CD14-positive monocyte (primary cell): Measurements from ENCODE around the gene GCC2. TPM values are rescaled to one million over a fixed set of nuclear protein-coding genes. Genes with fewer than 3 reads are reported as not detected.

Experiments
- DNase-seq, 3 donors: peaks; one replicate each; pipeline ENCODE4 v3.0.0-alpha.2; 2011 to 2022
- H2AFZ ChIP-seq: 2 replicates; pipeline ENCODE4 v1.6.0; 2012; ENCODE audit warnings: mild to moderate bottlenecking, low read depth, low read length, inconsistent platforms; ENCODE audit not compliant: insufficient read depth, poor library complexity, severe bottlenecking
- H3K27ac ChIP-seq, 2 donors: 1 replicate in 1 of 2; 2 replicates in 1 of 2; pipeline ENCODE4 v1.5.1; 2012 to 2013; ENCODE audit warnings: low read length in 2 of 2, control low read depth in 1 of 2, inconsistent platforms in 1 of 2, low read depth in 1 of 2, mild to moderate bottlenecking in 1 of 2
- H3K27me3 ChIP-seq, 2 donors: one replicate each; pipeline versions ENCODE4 v1.6.0 to v1.6.1; 2011 to 2013; ENCODE audit warnings: low read length in 2 of 2; ENCODE audit not compliant: control insufficient read depth in 2 of 2, insufficient read depth in 2 of 2
- H3K36me3 ChIP-seq, 2 donors: replicated peaks in 1 of 2; 1 replicate in 1 of 2; 2 replicates in 1 of 2; pipeline versions ENCODE4 v1.5.1 to v1.6.1; 2012 to 2013; ENCODE audit warnings: low read length in 2 of 2, control low read depth in 1 of 2, inconsistent platforms in 1 of 2, mild to moderate bottlenecking in 1 of 2; ENCODE audit not compliant: insufficient read depth in 2 of 2, control insufficient read depth in 1 of 2
- H3K4me1 ChIP-seq, 2 donors: 1 replicate in 1 of 2; 2 replicates in 1 of 2; pipeline versions ENCODE4 v1.5.1 to v1.6.1; 2012 to 2013; ENCODE audit warnings: low read length in 2 of 2, control low read depth in 1 of 2, inconsistent platforms in 1 of 2, mild to moderate bottlenecking in 1 of 2, moderate library complexity in 1 of 2; ENCODE audit not compliant: insufficient read depth in 2 of 2, control insufficient read depth in 1 of 2
- H3K4me2 ChIP-seq: replicated peaks from 2 replicates; pipeline ENCODE3; 2012; ENCODE audit warnings: low read length, moderate library complexity, mild to moderate bottlenecking; ENCODE audit not compliant: poor library complexity, severe bottlenecking; ENCODE audit errors: extremely low read depth
- H3K4me3 ChIP-seq, 3 experiments: fragments of 200-600 bp in 1 of 3; sonication (generic) in 1 of 3; replicated peaks in 1 of 3; 1 replicate in 2 of 3; 2 replicates in 1 of 3; pipeline ENCODE4 v1.5.1; 2011 to 2013; ENCODE audit warnings: low read length in 3 of 3, mild to moderate bottlenecking in 3 of 3, control low read depth in 2 of 3, low read depth in 2 of 3, inconsistent platforms in 1 of 3, moderate library complexity in 1 of 3
- H3K79me2 ChIP-seq: 2 replicates; pipeline ENCODE4 v1.6.0; 2012; ENCODE audit warnings: mild to moderate bottlenecking, control low read depth, inconsistent platforms, low read length, moderate library complexity; ENCODE audit not compliant: insufficient read depth
- H3K9ac ChIP-seq: 2 replicates; pipeline ENCODE4 v1.6.0; 2017; ENCODE audit warnings: low read length, mild to moderate bottlenecking; ENCODE audit not compliant: insufficient read depth, poor library complexity, severe bottlenecking
- H3K9me3 ChIP-seq, 2 donors: replicated peaks in 1 of 2; 1 replicate in 1 of 2; 2 replicates in 1 of 2; pipeline versions ENCODE4 v1.5.1 to v1.6.1; 2012 to 2013; ENCODE audit warnings: low read length in 2 of 2, control low read depth in 1 of 2; ENCODE audit not compliant: control insufficient read depth in 1 of 2, insufficient read depth in 1 of 2
- H4K20me1 ChIP-seq: 2 replicates; pipeline ENCODE4 v1.6.0; 2012; ENCODE audit warnings: mild to moderate bottlenecking, low read length, control low read depth, moderate library complexity; ENCODE audit not compliant: insufficient read depth
- H3K27ac Mint-ChIP-seq, 7 donors: one replicate each; pipeline ENCODE4 v1.8.0; 2020; ENCODE audit warnings: mild to moderate bottlenecking in 7 of 7, mixed read lengths in 7 of 7, moderate library complexity in 6 of 7, inconsistent platforms in 2 of 7
- H3K27me3 Mint-ChIP-seq, 3 donors: one replicate each; pipeline ENCODE4 v1.8.0; 2021 to 2022; ENCODE audit warnings: low read depth in 3 of 3, mild to moderate bottlenecking in 3 of 3, mixed read lengths in 3 of 3, moderate library complexity in 3 of 3, inconsistent platforms in 1 of 3
- H3K36me3 Mint-ChIP-seq, 2 donors: one replicate each; pipeline ENCODE4 v1.8.0; 2020; ENCODE audit warnings: mixed read lengths in 2 of 2, inconsistent platforms in 1 of 2, mild to moderate bottlenecking in 1 of 2
- H3K4me1 Mint-ChIP-seq: one replicate; pipeline ENCODE4 v1.8.0; 2020; ENCODE audit warnings: mild to moderate bottlenecking, mixed read lengths
- H3K4me3 Mint-ChIP-seq, 2 donors: one replicate each; pipeline ENCODE4 v1.8.0; 2020; ENCODE audit warnings: mild to moderate bottlenecking in 2 of 2, mixed read lengths in 2 of 2, moderate library complexity in 1 of 2
- H3K9me3 Mint-ChIP-seq, 7 donors: one replicate each; pipeline ENCODE4 v1.8.0; 2020 to 2022; ENCODE audit warnings: mixed read lengths in 7 of 7, mild to moderate bottlenecking in 6 of 7, moderate library complexity in 6 of 7, inconsistent platforms in 2 of 7
- WGBS: methylation state at CpG from one replicate; pipeline ENCODE4 v1.1.5; 2013; ENCODE audit warnings: missing lambda C conversion rate; ENCODE audit not compliant: insufficient coverage; 5-methylcytosine and 5-hydroxymethylcytosine counted together
- intact Hi-C, 2 donors: fragments of 100-400 bp; cut with micrococcal nuclease; formaldehyde crosslinking; loops; one replicate each; pipeline versions ENCODE4 v1.15.0 to v1.15.1; 2023
- polyA plus RNA-seq, 3 donors: library from polyadenylated mRNA; depleted of rRNA in 1 of 3; unstranded in 2 of 3; stranded (reverse) in 1 of 3; fragments of 300-500 nt in 2 of 3; fragments of >200 nt in 1 of 3; fragmentation: Illumina TruSeq in 2 of 3; gene quantifications; 1 replicate in 2 of 3; 2 replicates in 1 of 3; pipeline ENCODE4 v1.2.3, GENCODE V29; 2012 to 2021
- TF ChIP-seq, protein P1 (sequence below): fragments of 200-600 bp; IDR thresholded peaks from one replicate; pipeline ENCODE4 v1.8.0; 2022; ENCODE audit warnings: antibody characterized with exemption, mild to moderate bottlenecking

Gene GCC2
- polyA plus RNA-seq, 3 donors = 6.0 to 13.7 (median 6.6) TPM

DNA sequence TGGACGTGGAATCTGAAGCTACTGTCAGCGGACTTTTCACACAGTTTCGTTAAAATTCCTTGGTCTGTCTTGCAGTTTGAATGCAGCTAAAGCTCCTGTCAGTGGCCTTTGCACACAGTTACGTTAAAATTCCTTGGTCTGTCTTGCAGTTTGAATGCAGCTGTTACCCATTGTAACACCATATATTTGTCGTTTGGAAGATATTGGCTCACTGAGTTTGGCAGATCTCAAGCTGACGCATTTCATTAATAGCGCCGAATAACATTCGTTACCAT lies 86.3 kb downstream of the GCC2 start:
- Histone ChIP-seq H3K9ac (peak overlapping the region; percentile 86), H3K4me2 (peak overlapping the region; percentile 83), H3K27ac (peak overlapping the region in 1 of 2 donors; percentile 69), H3K9me3 (no peaks in the 10 kb centered on the region), H3K27me3 (no peaks in the 10 kb centered on the region), H2AFZ (peak overlapping the region; percentile 30), H3K4me3 (peak overlapping the region; percentile 69 to 98 (median 80)), H3K79me2 (peaks cover 54% of the 10 kb centered on the region), H4K20me1 (peaks cover 40% of the 10 kb centered on the region), H3K36me3 (no peaks in the 10 kb centered on the region), H3K4me1 (peaks cover 15 to 25% of the 10 kb centered on the region in 2 donors)
- Mint-ChIP-seq H3K36me3 (peaks cover 2 to 7% of the 10 kb centered on the region in 2 donors), H3K4me3 (peak overlapping the region; percentile 94 to 98), H3K27me3 (peaks cover 0 to 1% (median 1%) of the 10 kb centered on the region in 3 donors), H3K27ac (peak overlapping the region in 5 of 7 donors; percentile 79 to 93 (median 85)), H3K9me3 (peaks cover 0 to 2% (median 0%) of the 10 kb centered on the region in 7 donors), H3K4me1 (peaks cover 43% of the 10 kb centered on the region)
- TF ChIP-seq, protein P1, sequence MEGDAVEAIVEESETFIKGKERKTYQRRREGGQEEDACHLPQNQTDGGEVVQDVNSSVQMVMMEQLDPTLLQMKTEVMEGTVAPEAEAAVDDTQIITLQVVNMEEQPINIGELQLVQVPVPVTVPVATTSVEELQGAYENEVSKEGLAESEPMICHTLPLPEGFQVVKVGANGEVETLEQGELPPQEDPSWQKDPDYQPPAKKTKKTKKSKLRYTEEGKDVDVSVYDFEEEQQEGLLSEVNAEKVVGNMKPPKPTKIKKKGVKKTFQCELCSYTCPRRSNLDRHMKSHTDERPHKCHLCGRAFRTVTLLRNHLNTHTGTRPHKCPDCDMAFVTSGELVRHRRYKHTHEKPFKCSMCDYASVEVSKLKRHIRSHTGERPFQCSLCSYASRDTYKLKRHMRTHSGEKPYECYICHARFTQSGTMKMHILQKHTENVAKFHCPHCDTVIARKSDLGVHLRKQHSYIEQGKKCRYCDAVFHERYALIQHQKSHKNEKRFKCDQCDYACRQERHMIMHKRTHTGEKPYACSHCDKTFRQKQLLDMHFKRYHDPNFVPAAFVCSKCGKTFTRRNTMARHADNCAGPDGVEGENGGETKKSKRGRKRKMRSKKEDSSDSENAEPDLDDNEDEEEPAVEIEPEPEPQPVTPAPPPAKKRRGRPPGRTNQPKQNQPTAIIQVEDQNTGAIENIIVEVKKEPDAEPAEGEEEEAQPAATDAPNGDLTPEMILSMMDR = no peak
- WGBS = 39% methylated on average over 8 of the region's 9 CpGs
- intact Hi-C loops = loop anchor here (5.0 to 10.0 kb wide), 2 partner anchors 47 to 90 kb away; partner anchors contain the start of gene GCC2 (in 1 of the 2)
- no peak for DNase-seq

DNA sequence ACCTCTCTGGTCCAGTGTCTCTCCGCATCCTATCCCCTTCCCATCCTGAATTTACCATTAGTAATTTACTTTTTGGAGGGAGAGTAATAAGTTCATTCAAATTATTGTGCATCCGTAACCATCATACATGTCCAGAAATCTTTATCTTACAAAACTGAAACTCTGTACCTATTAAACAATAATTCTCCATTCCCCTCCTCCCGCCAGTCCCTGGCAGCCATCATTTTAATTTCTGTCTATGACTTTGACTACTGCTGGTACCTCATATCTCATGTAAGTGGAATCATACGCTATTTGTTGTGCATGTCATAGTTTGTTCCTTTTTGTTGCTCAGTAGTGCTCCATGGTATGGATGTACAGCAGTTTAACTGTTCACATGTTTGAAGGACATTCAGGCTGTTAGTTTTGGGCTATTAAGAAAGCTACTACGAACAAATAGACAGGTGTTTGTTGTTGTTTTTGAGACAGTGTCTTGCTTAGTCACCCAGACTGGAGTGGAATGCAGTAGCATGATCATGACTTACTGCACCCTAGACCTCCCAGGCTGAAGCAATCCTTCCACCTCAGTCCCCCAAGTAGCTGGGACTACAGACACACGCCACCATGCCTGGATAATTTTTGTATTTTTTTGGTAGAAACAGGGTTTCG lies 87.3 kb downstream of the GCC2 start:
- Histone ChIP-seq H3K4me1 (peaks cover 15 to 25% of the 10 kb centered on the region in 2 donors), H3K36me3 (no peaks in the 10 kb centered on the region), H3K9ac (no peak overlapping the region), H3K27me3 (no peaks in the 10 kb centered on the region), H3K9me3 (no peaks in the 10 kb centered on the region), H2AFZ (no peak overlapping the region), H3K4me3 (peak overlapping the region in 1 of 3 experiments; percentile 80), H3K4me2 (peak overlapping the region; percentile 11), H4K20me1 (peaks cover 40% of the 10 kb centered on the region), H3K27ac (no peak overlapping the region), H3K79me2 (peaks cover 62% of the 10 kb centered on the region)
- intact Hi-C loops = loop anchor here (5.0 to 10.0 kb wide), 2 partner anchors 46 to 91 kb away; partner anchors contain the start of gene GCC2 (in 1 of the 2)
- TF ChIP-seq, protein P1 = no peak
- Mint-ChIP-seq H3K36me3 (peaks cover 6 to 12% of the 10 kb centered on the region in 2 donors), H3K9me3 (peaks cover 0 to 2% (median 0%) of the 10 kb centered on the region in 7 donors), H3K27ac (no peak overlapping the region), H3K27me3 (peaks cover 0 to 1% (median 1%) of the 10 kb centered on the region in 3 donors), H3K4me1 (peaks cover 36% of the 10 kb centered on the region), H3K4me3 (peak overlapping the region; percentile 9 to 58)
- DNase-seq = no peak
- WGBS = 100% methylated on average over 1 of the region's 7 CpGs
